ENCODE results near the gene COMMD1. TPM values are rescaled to one million over a fixed set of nuclear protein-coding genes. Genes with fewer than 3 reads are reported as not detected.

COMMD1 gene
- total and polyA plus RNA-seq, 2 experiments from 2014 or later = 30.5 to 71.1 TPM

DNA sequence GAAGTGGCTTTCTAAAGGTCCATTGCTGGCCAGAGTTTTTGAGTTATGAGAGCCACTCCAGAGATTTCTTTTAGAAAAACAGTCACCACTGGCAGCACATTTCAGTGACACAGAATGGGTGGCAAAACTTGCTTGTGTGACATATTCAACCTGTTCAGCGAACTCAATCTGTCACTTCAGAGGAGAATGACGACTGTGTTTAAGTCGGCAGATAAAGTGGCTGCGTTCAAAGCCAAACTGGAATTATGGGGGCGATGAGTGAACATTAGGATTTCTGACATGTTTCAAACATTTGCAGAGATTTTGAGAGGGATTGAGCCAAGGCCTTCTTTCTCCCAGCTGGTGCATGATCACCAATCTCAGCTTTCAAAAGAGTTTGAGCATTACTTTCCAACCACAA, 150.9 kb downstream of the COMMD1 start:
- H3K4me1 ChIP-seq (ENCODE audit: insufficient read depth) = no peaks in the 10 kb centered on the region
- H3K27ac ChIP-seq = no peak overlapping the region
- no peak for DNase-seq (ENCODE audit: low spot score)
- 84% methylated on average over 5 of the region's 5 CpGs for WGBS (ENCODE audit: low lambda C conversion rate, missing lambda C conversion rate)
- H4K20me1 ChIP-seq (ENCODE audit: insufficient read depth, poor library complexity, severe bottlenecking) = no peaks in the 10 kb centered on the region
- TF ChIP-seq EZH2phosphoT487 (IDR thresholded peaks at IDR 0.05; ENCODE audit: low read depth, severe bottlenecking, unreplicated experiment) (no peak), EZH2 (IDR thresholded peaks at IDR 0.05; ENCODE audit: borderline replicate concordance) (no peak)
- TF ChIP-seq, protein P1, sequence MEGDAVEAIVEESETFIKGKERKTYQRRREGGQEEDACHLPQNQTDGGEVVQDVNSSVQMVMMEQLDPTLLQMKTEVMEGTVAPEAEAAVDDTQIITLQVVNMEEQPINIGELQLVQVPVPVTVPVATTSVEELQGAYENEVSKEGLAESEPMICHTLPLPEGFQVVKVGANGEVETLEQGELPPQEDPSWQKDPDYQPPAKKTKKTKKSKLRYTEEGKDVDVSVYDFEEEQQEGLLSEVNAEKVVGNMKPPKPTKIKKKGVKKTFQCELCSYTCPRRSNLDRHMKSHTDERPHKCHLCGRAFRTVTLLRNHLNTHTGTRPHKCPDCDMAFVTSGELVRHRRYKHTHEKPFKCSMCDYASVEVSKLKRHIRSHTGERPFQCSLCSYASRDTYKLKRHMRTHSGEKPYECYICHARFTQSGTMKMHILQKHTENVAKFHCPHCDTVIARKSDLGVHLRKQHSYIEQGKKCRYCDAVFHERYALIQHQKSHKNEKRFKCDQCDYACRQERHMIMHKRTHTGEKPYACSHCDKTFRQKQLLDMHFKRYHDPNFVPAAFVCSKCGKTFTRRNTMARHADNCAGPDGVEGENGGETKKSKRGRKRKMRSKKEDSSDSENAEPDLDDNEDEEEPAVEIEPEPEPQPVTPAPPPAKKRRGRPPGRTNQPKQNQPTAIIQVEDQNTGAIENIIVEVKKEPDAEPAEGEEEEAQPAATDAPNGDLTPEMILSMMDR (IDR thresholded peaks at IDR 0.05; ENCODE audit: poor library complexity) = no peak
- no peak overlapping the region for H3K4me3 ChIP-seq
- no peaks in the 10 kb centered on the region for H3K27me3 ChIP-seq
- no peaks in the 10 kb centered on the region for H3K79me2 ChIP-seq
- H3K4me2 ChIP-seq = no peak overlapping the region
- no peaks in the 10 kb centered on the region for H3K36me3 ChIP-seq (replicated peaks; ENCODE audit: insufficient read depth, low read depth)
- H3K9me3 ChIP-seq (ENCODE audit: low read depth) = no peaks in the 10 kb centered on the region
- no peak overlapping the region for H2AFZ ChIP-seq
- no peaks in the 10 kb centered on the region for H3K9me2 ChIP-seq (replicated peaks; ENCODE audit: insufficient read depth)

DNA sequence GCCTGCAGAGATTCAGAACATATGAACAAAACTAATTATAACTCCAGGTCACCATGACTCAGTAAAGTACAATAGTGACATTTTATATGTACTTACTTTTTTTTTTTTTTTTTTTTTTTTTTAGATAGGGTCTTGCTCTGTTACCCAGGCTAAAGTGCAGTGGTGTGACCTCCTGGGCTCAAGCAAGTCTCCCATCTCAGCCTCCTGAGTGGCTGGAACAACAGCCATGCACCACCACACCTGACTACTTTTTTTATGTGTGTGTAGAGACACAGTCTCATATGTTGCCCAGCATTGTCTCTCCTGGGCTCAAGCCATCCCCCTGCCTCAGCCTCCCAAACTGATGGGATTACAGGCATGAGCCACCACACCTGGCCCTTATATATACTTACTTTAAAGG, 159.8 kb downstream of the COMMD1 start:
- H3K79me2 ChIP-seq = no peaks in the 10 kb centered on the region
- no peaks in the 10 kb centered on the region for H3K36me3 ChIP-seq (replicated peaks; ENCODE audit: insufficient read depth, low read depth)
- H3K4me2 ChIP-seq = no peak overlapping the region
- H3K9me2 ChIP-seq (replicated peaks; ENCODE audit: insufficient read depth) = no peaks in the 10 kb centered on the region
- no peaks in the 10 kb centered on the region for H4K20me1 ChIP-seq (ENCODE audit: insufficient read depth, poor library complexity, severe bottlenecking)
- DNase-seq (ENCODE audit: low spot score) = no peak
- H3K4me3 ChIP-seq = no peak overlapping the region
- no peaks in the 10 kb centered on the region for H3K27me3 ChIP-seq
- no peaks in the 10 kb centered on the region for H3K9me3 ChIP-seq (ENCODE audit: low read depth)
- H3K4me1 ChIP-seq (ENCODE audit: insufficient read depth) = peaks cover 3% of the 10 kb centered on the region
- no peak overlapping the region for H2AFZ ChIP-seq
- H3K27ac ChIP-seq = no peak overlapping the region
- TF ChIP-seq EZH2 (IDR thresholded peaks at IDR 0.05; ENCODE audit: borderline replicate concordance) (no peak), EZH2phosphoT487 (IDR thresholded peaks at IDR 0.05; ENCODE audit: low read depth, severe bottlenecking, unreplicated experiment) (no peak)
- TF ChIP-seq, protein P1 (IDR thresholded peaks at IDR 0.05; ENCODE audit: poor library complexity) = no peak

DNA sequence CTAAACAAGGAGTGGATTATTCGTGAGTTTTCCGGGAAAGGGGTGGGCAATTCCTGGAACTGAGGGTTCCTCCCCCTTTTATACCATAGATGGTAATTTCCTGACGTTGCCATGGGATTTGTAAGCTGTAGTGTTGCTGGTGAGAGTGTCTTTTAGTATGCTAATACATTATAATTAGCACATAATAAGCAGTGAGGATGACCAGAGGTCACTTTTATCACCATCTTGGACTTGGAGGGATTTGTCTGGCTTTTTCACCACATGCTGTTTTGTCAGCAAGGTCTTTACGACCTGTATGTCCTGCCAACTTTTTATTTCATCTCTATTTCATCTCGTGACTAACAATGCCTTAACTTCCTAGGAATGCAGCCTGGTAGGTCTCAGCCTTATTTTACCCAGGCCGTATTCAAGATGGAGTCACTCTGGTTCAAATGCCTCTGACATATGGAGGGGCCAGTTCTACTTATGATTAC, 165.7 kb downstream of the COMMD1 start:
- Histone ChIP-seq H3K9me3 (ENCODE audit: low read depth) (no peaks in the 10 kb centered on the region), H3K79me2 (no peaks in the 10 kb centered on the region)
- TF ChIP-seq, protein P1 (IDR thresholded peaks at IDR 0.05; ENCODE audit: poor library complexity) = no peak
- TF ChIP-seq EZH2phosphoT487 (IDR thresholded peaks at IDR 0.05; ENCODE audit: low read depth, severe bottlenecking, unreplicated experiment) = no peak
- TF ChIP-seq EZH2 (IDR thresholded peaks at IDR 0.05; ENCODE audit: borderline replicate concordance) = no peak

More for the DNA sequence above, 165.7 kb downstream of the COMMD1 start:
- Histone ChIP-seq H4K20me1 (ENCODE audit: insufficient read depth, poor library complexity, severe bottlenecking) (no peaks in the 10 kb centered on the region), H3K27ac (no peak overlapping the region), H3K4me1 (ENCODE audit: insufficient read depth) (peaks cover 3% of the 10 kb centered on the region), H2AFZ (no peak overlapping the region), H3K4me2 (no peak overlapping the region), H3K4me3 (no peak overlapping the region), H3K36me3 (replicated peaks; ENCODE audit: insufficient read depth, low read depth) (no peaks in the 10 kb centered on the region), H3K9me2 (replicated peaks; ENCODE audit: insufficient read depth) (no peaks in the 10 kb centered on the region), H3K27me3 (no peaks in the 10 kb centered on the region)
- DNase-seq (ENCODE audit: low spot score) = no peak
- 77% methylated on average over 6 of the region's 6 CpGs for WGBS (ENCODE audit: low lambda C conversion rate, missing lambda C conversion rate)

Measured in hepatocyte (in vitro differentiated cells).